Adrenal gland (tissue), 5 donors: Measurements from ENCODE around the gene STAG3.

Experiments
- POLR2A ChIP-seq, 2 donors: fragments of 450-650 bp; IDR thresholded peaks; one replicate each; pipeline ENCODE4 v1.6.1; 2017; ENCODE audit warnings: antibody characterized with exemption in 2 of 2, mild to moderate bottlenecking in 2 of 2, moderate library complexity in 1 of 2
- TF ChIP-seq, protein P1 (sequence below), 6 experiments: fragments of 450-650 bp in 4 of 6; fragments of 200-600 bp in 2 of 6; sonication (generic) in 1 of 6; IDR thresholded peaks; 1 replicate in 5 of 6; 2 replicates in 1 of 6; pipeline versions ENCODE4 v1.5.1 to v1.8.0; 2016 to 2021; ENCODE audit warnings: antibody characterized with exemption in 6 of 6, mild to moderate bottlenecking in 2 of 6, moderate library complexity in 1 of 6
- donor health status: DM: no; HTN: no; CAD: no.

DNA sequence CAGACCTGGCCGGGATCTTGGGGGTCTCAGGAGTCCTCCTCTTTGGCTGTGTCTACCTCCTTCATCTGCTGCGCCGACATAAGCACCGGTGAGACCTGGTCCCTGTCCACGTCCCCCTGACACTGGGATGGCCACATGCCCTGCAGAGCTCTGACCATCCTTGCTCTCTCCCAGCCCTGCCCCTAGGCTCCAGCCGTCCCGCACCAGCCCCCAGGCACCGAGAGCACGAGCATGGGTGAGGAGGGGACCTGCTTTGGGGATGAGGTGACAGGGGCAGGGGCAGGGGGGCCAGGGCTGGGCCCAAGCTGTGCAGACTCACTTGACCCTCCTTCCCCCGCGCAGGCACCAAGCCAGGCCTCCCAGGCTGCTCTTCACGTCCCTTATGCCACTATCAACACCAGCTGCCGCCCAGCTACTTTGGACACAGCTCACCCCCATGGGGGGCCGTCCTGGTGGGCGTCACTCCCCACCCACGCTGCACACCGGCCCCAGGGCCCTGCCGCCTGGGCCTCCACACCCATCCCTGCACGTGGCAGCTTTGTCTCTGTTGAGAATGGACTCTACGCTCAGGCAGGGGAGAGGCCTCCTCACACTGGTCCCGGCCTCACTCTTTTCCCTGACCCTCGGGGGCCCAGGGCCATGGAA lies 43.0 kb downstream of the STAG3 start:
- no peak for TF ChIP-seq POLR2A (IDR thresholded peaks at IDR 0.05)
- TF ChIP-seq, protein P1, sequence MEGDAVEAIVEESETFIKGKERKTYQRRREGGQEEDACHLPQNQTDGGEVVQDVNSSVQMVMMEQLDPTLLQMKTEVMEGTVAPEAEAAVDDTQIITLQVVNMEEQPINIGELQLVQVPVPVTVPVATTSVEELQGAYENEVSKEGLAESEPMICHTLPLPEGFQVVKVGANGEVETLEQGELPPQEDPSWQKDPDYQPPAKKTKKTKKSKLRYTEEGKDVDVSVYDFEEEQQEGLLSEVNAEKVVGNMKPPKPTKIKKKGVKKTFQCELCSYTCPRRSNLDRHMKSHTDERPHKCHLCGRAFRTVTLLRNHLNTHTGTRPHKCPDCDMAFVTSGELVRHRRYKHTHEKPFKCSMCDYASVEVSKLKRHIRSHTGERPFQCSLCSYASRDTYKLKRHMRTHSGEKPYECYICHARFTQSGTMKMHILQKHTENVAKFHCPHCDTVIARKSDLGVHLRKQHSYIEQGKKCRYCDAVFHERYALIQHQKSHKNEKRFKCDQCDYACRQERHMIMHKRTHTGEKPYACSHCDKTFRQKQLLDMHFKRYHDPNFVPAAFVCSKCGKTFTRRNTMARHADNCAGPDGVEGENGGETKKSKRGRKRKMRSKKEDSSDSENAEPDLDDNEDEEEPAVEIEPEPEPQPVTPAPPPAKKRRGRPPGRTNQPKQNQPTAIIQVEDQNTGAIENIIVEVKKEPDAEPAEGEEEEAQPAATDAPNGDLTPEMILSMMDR (IDR thresholded peaks at IDR 0.05): no peak
